ENCODE measurements around the gene RELN.

The RELN gene

DNA sequence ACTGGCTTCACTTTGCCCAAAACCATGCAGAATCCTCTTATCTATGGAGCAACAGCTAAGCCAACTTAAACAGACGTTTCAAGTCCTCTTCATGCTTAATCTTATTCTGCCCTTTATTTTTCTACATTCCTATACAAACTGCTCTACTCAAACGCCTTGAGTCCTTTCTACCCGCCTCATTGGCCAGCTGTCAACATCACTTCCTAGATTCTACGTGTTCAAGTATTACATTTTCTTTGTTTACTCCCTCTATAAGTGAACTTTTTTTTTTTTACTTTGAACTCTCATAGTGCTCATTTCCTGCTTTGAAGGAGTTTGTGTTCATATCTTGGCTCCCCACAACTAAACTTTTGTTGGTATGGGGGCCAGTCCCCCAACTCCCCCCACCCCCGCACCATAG is 514.5 kb downstream of the RELN start:
- no peak for DNase-seq (ENCODE audit: low spot score)

DNA sequence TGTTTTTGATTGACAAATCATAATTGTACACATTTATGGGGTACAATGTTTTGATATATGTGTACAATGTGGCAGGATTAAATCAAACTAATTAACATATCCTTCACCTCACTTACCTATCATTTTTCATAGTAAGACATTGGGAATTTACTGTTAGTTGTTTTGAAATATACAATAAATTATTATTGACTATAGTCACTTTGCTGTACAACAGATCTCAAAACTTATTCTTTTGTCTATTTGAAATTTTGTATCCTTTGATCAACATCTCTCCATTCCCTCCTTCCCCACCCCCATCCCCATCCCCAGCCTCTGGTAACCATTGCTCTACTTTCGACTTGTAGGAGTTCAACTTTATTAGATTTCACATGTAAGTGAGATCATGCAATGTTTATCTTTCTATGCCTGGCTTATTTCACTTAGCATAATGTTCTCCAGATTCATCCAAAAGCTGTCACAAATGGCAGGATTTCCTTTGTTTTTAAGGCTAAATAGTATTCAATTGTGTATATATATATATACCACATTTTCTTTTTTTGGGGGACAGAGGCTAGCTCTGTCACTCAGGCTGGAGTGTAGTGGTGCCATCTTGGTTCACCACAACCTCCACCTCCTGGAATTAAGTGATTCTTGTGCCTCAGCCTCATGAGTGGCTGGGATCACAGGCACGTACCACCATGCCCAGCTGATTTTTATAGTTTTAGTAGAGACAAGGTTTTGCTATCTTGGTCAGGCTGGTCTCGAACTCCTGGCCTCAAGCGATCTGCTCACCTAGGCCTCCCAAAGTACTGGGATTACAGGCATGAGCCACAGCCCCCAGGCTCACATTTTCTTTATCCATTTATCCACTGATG is 520.1 kb downstream of the RELN start:
- DNase-seq (ENCODE audit: low spot score), result no peak

DNA sequence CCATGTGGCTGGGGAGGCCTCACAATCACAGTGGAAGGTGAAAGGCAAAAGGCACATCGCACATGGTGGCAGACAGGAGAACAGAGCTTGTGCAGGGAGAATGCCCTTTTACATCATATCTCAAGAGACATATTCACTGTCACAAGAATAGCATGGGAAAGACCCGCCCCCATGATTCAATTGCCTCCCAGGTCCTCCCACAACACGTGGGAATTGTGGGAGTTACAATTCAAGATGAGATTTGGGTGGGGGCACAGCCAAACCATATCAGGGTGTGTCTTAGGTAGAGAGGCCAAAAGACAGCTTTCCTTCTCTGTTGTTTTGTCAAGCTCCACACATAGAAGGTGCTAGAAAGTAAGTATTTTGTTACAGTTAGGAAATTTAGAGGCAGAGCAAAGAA is 522.6 kb downstream of the RELN start:
- DNase-seq (ENCODE audit: low spot score), result no peak

DNA sequence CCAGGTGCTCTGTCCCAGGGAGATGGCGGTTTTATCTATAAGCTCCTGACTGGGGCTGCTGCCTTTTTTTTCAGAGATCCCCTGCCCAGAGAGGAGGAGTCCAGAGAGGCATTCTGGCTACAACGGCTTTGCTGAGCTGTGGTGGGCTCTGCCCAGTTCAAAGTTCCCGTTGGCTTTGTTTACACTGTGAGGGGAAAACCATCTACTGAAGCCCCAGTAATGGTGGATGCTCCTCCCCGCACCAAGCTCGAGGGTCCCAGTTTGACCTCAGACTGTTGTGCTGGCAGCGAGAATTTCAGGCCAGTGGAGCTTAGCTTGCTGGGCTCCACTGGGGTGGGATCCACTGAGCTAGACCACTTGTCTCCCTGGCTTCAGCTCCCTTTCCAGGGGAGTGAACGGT is 527.1 kb downstream of the RELN start:
- no peak for DNase-seq (ENCODE audit: low spot score)

DNA sequence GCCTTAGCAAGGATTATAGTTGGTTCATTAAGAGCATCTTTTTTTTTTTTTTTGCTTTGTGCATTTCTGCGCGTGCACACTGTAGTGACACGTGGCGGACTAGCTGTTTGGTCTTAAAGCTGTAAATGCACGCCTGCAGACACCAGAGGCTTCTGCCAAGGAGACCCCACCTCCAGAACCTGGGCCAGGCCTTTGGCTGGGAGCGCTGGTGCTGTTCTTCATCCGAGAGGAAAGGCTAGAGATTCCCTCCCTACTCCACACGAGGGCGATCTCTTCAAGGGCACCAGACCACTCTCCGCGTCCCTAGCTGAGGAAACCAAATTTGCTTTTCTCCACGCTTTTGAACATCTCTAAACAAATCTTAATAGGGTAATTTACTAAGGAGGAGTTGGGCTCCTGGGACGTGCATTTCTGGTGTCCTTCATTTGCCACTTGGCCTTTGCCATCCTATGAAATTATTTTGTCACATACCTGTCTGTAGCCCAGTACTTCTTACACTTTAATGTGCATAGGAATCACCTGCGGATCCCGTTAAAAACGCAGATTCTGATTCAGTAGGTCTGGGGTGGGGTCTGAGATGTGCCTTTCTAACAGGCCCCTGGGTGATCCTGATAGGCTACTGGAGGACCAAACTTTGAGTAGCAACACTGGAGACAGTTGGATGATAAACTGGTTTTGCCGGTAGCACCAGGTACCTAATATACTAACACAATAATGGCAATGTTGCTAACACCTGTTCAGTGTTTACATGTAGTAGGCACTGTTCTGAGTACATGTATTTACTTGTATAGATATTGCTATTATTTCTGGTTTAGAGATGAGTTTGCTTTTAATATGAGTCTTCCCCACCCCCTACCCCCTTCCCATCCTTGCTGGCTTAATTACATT is 542.1 kb downstream of the RELN start:
- peak; percentile 81 for DNase-seq (ENCODE audit: low spot score)

DNA sequence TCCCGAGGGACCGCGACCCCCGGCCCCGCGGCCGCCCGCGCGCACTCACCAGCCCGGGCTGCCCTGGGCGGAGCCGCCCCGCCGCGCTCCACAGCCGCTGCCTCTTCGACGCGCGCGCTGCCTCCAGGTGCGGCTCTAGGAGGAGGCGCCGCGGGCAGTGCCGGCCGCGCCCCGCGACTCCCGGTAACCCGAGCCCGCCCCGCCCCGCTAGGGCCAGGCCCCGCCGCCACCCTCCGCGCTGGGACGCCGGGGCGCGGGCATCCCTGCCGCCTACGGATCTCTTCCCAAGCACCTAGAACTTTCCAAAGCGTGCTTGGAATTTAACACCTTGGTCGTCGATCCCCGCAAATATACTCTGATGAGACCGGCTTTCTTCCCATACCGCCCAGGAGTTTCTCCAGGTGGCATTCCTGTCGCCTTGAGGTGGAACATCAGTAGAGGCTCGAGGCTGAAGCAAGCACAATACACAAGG is 543.4 kb downstream of the RELN start, which contains the start of gene SLC26A5:
SLC26A5 (minus strand) TSS at position 159 of the 472 bp plus-strand sequence. CDS start 24,693 bp downstream, outside the sequence.
- DNase-seq (ENCODE audit: low spot score), result peak; percentile 35

DNA sequence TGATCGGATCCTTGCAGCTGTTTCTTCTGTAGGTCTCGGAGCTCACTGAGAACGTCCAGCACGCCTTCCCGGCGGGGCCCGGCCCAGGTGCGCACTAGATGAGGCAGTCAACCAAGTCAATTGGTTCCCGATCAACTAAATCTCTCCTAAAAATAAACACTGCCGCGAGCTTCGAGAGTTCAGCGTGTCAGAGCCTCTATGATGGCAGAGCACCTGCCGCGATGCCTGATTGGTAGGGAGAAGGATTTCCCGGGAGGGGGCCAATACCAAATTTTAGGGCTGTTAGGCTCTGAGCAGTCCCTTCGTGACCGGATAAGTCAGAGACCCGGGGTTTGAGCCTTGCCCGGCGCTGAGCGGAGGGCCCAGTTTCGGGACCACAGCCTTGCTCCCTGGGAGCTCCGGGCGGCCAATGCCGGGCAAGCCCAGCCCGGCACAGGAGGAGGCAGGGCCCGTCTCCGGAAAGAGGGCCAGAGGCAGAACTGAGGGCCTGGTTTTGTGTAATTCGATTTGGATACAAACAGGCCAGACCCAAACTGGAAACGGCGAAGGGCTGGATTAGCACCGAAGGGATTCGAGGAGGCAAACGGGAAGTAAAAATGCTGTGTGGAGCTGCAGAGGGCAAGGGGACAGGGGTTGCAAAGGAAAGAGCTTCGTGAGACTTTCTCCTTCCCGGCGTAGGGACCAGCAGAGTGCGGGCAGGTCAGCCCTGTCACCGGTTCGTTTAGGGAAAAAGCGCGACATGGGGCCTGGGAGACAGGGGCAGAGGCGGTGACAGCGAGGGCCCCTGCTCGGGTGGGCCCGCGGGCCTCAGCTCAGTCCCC is 544.0 kb downstream of the RELN start:
- DNase-seq (ENCODE audit: low spot score), result peak; percentile 48

DNA sequence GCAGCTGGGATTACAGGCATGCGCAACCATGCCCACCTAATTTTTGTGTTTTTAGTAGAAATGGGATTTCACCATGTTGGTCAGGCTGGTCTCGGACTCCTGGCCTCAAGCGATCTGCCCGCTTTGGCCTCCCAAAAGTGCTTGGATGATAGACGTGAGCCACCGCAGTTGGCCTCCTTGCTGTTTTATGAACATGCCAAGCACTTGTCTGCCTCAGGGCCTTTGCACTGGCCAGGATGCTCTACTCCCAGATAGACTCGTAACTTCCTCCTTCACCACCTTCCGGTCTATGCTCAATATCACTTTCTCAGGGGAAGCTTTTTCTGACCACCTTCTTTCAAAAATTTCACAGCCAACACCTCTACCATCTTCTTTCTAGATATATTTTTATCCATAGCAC is 549.8 kb downstream of the RELN start:
- no peak for DNase-seq (ENCODE audit: low spot score)

DNA sequence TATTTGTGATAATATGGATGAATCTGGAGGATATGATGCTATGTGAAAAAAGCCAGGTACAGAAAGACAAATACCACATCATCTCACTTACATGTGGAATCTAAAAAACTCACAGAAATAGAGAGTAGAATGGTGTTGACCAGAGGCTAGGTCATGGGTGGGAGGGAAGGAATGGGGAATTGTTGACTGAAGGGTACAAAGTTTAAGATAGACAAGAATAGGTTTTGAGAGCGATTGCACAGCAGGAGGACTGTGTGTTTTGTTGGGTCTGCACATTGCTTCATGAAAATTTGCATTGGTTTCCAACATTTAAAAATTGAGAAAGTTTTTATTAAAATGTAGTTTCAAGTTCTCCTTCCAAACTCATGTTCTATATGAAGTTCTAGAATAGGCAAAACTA is 551.8 kb downstream of the RELN start:
- no peak for DNase-seq (ENCODE audit: low spot score)

DNA sequence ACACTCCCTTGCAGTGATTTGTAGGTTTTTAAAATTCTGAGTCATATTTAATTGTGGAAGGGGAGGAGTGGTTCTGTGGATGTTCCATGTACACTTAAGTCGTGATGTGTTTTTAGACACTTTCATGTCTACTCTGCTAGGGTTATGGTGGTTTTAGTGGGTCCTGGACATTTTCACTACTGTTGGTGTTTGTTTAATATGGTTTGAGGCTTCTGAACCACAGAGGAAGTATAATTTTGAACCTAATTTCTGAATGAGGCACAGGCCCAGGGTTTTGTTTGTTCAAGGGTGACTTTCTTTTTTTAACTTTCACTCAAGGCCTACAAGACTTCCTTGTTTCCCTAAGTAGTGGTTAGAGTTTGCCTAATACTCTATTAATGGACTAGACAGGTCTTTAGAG is 556.7 kb downstream of the RELN start:
- no peak for DNase-seq (ENCODE audit: low spot score)

DNA sequence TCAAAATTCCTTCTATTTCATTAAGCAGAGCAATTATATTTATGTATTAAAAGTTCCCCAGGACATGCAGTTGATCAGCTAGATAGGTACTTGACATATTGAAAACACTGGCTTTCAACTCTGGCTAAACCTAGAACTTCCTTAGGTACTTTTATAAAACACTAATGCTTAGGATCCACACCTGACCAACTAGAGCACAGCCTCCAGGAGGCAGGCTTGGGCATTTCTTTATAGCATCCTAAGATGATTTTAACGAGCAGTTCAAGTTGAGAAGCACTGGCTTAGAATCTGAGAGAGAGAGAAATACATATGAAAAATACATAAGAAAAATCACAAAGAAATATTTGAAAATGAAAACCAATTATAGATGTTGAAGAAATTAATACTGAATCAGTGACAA is 564.3 kb downstream of the RELN start:
- no peak for DNase-seq (ENCODE audit: low spot score)

DNA sequence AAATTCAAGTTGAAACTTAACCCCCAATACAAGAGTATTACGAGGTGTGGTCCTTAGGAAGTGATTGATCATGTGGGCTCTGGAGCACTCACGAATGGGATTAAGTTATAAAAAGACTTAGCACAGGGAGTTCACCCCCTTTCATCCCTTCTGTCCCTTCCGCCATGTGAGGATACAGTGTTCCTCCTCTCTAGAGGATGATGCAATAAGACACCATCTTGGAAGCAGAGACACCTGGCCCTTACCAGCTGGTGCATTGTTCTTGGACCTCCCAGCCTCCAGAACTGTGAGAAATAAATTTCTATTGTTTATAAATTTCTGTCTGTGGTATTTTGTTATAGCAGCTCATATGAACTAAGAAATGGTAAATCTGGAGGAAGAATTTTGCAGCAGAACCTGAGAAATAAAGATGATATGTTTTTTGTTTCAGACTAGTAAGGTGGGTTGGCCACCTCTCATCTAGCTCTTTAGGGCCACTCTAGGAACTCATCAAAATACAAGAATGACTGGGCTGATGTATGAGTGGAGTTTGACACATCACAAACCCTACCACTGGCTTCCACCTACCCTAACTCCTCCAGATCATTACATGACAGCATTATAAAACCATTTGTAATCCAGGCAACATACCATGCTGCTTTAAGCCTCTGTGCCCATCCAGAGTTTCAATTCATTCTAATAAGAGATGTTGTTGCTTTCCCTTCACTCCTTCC is 565.8 kb downstream of the RELN start:
- DNase-seq (ENCODE audit: low spot score), result no peak

Data from AG20443 (cell line).